NCI-H510A treated with DMSO at 0.1 percent for 48 hours (cell line): ENCODE measurements around the gene DPP6.

Source experiments
- DNase-seq: peaks from one replicate; lab custom pipeline; 2025; lab: John Stamatoyannopoulos, UW

The DPP6 gene

DNA sequence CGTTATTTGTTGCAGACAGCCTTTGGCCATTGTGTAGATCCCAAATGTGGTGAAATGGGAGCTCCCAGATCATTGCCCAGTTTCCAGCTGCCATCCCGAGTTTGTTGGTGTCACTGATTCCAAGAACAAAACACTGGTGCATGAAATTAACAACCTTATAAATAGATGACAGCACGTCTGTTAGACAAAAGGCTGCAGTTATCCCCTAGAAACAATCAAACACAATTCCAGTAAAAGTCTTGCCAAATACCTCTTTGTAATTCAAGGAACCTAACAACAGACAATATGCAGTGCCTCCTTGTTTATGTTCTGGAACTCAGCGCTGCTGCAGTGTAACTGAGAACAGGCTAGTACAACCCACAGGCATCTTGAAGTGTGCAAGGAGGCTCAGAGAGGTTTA, 546.2 kb downstream of the DPP6 start:
- no peak for DNase-seq

GRCh38 chr7:154598864-154599263, 546.7 kb downstream of the DPP6 start:
- DNase-seq = no peak

DNA sequence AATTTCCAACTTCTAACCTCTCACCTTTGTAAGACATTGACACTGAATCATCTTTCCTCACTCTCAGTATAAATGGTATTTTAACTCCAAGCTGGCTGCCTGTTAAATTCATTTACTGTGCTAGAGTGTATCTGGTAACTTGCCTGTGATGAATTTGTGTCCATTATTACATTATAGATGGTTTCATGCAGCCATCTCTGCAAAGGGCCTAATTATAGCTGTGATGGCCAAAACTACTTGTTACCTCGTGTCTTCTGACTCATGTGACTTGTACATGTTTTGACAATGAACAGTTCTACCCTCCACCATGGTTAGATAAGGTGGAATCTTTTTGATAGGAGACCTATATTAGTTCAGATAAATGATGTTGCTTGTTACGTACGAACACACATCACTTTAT, 558.7 kb downstream of the DPP6 start:
- no peak for DNase-seq

DNA sequence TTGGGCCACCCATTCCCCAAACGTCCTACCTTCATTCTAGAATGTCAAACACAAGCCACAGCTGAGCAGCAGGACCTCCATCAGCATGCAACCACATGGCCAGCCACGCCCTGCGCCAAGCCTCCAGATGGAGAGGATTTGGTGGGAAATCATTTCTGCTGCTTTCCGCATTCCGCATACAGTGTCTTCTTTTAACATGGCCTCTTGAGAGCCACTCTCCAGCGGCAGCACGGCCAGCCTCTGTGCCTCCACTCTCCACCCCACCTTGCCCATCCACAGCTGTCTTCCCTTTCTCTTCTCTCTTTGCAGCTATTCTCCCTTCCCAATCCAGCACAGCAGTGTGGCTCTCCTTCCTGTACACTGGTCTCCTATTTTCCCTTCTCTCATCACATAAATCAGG, 561.6 kb downstream of the DPP6 start:
- DNase-seq = no peak

DNA sequence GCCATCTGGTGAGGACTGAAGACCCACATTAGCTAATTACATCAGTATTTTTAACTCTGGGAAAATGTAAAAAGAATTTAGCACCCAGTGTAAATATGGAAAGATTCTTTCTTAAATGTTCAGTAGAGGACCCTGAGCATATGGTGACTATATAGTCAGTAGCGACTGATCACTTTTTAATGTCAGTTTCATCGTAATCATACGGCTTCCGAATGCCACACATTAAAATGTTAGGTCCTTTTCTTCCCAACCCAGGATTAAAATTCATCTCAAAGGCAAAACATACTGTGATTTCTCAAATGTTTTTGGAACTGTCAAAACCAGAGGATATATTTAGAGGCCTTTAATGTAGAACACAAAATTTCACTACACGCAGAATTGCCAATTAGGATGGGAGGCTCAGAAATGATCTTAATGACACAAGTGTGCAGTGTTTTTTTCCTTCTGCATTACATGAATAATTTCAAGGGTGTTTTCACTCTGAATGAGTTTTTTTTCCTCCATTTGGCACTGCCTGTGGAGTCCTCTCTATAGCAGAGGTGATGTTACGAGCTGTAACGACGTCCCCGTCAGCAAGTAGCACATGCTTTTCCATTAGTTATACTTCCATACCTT, 568.0 kb downstream of the DPP6 start:
- DNase-seq = no peak

- no peak for DNase-seq
Measured at GRCh38 chr7:154623399-154623798, 571.2 kb downstream of the DPP6 start.

DNA sequence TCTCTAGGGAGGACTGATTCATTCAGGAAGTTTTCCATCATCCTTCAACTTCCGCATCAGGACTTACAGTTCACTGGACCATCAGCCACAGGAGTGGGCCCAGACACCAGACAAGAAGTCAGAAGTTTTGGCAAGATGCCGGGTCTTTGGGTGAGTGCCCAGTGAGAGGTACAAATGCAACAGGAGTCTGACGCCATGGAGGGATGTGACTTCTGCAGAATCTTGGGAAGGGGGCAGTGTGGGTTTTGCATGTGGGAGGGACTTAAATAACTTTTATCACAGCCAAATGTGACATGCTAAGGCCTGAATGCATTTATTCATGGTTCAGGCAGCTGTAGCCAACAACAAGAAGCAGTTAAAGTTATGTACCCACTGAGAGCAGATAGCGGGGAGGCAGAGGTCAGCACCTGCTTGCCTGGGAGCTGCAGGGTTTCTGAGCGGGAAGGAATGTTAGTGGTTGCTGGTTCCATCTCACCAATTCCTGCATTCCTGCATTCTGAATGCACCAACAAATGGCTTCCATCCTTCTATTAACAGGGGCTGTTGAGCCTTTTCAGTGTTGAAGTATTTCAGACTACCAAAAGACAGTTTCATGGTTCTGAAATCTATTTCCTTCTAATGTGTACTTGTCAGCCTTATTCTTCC, 575.6 kb downstream of the DPP6 start:
- no peak for DNase-seq

DNA sequence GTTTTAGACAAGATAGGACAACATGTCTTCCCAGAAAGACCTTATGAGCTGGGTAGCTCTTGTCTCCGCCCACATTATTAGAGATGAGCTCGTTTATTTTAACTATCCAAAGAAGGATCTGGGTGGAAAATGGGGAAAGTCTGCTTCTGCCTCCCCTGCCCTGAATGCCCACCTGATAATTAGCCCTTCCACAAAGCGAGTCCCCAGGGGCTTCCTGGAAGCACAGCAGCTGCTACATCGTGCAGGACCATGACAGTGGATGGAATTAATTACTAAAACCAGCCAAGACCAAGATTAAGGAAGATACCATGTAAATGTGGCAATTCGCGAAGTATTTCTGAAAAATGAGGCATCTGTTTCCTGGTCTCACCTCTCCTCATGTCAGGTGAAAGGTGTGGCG, 576.4 kb downstream of the DPP6 start:
- no peak for DNase-seq

GRCh38 chr7:154631162-154631561, 579.0 kb downstream of the DPP6 start:
- DNase-seq = no peak

GRCh38 chr7:154633641-154634040, 581.4 kb downstream of the DPP6 start:
- DNase-seq = no peak

GRCh38 chr7:154638286-154638685, 586.1 kb downstream of the DPP6 start:
- no peak for DNase-seq

GRCh38 chr7:154640266-154640865, 588.2 kb downstream of the DPP6 start:
- DNase-seq = no peak

DNA sequence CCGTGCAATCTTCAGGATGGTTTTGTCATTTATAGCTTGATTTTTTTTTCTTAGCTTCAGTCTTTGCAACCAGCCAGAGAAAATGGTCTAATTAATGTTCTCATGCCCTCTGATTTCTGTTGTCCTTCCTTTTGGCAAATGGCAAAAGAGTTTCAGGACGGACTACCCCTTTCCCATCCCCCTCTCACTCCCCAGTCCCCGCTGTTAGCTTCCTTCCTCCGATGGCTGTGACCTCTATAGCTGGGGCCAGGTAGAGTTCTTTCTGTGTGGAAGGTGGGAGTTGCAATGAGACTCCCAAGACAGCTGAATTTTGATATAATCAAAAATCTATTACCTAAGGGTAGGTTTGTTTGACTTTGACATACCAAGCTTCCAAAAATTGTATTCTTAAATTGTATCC, 588.7 kb downstream of the DPP6 start:
- no peak for DNase-seq

DNA sequence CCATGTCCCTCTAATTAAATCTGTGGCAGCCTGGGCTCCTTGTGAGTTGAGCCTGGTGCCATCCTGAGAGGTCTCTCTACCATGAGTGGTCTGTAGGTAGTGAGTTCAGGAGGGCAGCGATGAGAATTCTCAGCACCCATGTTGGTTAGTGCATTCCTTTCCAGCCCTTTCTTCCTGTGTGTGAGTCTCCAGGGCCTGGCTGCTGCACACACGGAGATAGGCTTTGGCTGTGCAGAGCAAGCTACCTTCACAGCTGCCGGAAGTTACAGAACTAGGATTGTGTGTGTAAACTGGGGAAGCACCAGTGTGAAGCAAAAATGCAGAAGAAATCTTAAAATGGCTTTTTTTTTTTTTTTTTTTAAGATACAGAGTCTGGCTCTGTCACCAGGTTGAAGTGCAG, 592.2 kb downstream of the DPP6 start:
- no peak for DNase-seq

GRCh38 chr7:154646126-154647013, 594.2 kb downstream of the DPP6 start:
- DNase-seq = no peak

- no peak for DNase-seq
Measured at GRCh38 chr7:154647625-154648024, 595.4 kb downstream of the DPP6 start.

GRCh38 chr7:154649015-154649414, 596.8 kb downstream of the DPP6 start:
- no peak for DNase-seq

DNA sequence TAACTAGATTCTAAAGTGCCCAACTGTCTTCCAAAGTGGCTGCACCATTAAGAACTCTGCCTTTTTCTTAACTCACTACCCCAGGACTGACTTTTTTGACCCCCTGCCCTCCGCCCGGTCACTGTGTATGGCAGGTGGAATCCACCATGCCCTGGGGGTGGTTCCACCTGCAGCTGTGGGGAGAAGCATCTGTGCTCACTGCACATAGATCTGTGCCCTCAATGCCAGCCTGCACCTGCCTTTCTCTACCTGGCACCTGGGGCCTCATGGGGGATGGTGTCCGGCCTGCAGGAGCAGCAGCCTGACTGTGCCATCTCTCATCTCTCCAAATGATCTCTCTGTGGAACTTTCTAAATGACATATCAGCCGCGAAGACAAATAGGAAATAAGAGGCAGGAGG, 597.2 kb downstream of the DPP6 start:
- no peak for DNase-seq

DNA sequence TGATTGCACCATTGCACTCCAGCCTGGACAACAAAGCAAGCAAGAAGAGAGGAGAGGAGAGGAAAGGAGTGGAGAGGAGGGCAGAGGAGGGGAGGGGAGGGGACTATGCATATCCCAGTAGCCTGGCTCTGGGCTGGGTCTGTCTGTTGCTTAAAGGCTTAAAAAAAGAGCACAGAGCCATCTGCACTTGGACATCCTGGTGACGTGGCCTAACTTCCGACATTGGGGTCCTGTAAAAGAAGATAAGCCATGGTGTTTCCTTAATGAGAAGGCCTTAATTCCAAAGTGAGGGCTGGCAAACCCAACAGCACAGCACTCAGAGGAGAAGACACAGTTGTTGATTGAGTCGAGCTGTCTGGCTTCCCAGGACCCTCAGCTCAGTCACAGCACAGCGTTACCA, 598.1 kb downstream of the DPP6 start:
- no peak for DNase-seq

GRCh38 chr7:154651501-154651900, 599.3 kb downstream of the DPP6 start:
- DNase-seq = no peak

- no peak for DNase-seq
Measured at GRCh38 chr7:154652564-154652963, 600.4 kb downstream of the DPP6 start.

- DNase-seq = no peak
Measured at GRCh38 chr7:154653281-154653680, 601.1 kb downstream of the DPP6 start.

DNA sequence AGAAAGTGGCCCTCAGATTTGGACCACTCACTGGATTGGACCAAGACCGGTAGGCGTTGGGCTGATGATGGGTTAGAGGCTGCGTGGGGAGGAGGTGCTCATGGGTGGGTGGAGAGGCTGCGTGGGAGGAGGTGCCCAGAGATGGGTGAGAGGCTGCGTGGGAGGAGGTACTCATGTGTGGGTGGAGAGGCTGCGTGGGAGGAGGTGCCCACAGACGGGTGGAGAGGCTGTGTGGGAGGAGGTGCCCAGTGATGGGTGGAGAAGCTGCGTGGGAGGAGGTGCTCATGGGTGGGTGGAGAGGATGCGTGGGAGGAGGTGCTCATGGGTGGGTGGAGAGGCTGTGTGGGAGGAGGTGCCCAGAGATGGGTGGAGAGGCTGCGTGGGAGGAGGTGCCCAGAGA, 604.4 kb downstream of the DPP6 start:
- no peak for DNase-seq
